Forelimb muscle (tissue), 1 donor: ENCODE data around the gene PLCG1. TPM values are rescaled to one million over a fixed set of nuclear protein-coding genes. Genes with fewer than 3 reads are reported as not detected.

ENCODE experiments used
- DNase-seq: peaks from one replicate; pipeline ENCODE4 v3.0.0-alpha.2; 2013; ENCODE audit warnings: low read depth
- polyA plus RNA-seq: library from polyadenylated mRNA; unstranded; fragments of 120-200 nt; gene quantifications from one replicate; pipeline ENCODE4 v1.2.1, GENCODE V29; 2013; ENCODE audit not compliant: insufficient read length

Gene PLCG1
- polyA plus RNA-seq, 1 donor, result 91.2 TPM

DNA sequence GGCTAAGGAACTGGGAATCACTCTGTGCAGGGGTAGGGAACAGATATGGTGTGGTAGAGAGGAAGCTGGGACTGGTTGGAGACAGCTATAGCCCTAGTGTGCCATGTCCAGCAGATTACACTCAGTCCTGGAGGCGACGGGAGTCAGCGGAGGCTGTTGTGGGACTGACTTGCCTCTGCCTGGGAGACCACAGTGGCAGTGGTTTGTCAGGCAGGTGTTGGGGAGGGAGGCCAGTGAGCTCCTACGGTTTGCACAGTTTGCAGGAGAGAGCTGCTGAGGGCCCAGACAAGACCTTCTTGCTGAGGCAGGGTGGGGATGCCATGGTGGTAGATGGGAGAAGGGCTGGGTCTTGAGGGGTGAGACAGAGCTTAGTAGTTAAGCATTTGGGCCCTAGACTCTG, 4.9 kb downstream of the PLCG1 start:
- DNase-seq, result no peak

DNA sequence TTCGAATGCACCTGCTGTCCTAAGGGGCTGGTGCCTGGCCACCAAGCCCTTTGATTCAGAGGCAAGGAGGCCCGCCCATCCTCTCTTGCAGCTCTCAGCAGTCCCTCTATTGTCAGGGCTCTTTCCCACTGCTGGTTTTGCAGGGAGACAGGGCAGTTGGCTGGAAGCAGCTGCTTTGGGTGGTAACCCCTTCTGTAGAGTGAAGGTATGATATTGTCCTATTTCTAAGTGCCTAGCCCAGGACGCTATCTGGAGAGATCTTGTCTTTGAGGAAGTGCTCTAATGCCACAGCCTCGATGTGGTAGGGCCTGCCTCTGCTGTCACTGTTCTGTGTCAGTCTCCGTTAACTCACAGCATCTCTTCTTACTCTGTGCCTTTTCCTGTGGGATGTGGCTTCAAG, 5.6 kb downstream of the PLCG1 start:
- DNase-seq, result no peak

DNA sequence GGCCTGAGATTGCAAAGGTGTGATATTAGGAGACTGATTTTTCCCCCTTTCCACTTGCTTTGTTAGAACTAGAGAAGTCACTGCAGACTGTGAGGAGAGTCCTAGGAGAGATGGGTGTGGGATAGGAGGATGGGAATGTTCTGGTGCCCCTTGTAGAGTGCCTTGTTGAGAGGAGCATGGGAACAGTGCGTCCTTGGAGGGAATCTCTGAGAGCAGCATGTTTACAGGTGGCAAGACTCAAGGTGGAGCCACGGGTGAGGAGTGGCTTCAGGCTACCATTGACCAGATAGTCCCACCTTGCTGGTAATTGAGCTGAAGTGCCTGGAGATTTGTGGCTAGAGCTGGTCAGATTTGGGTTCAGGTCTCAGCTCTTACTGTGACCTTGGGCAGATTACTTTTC, 6.0 kb downstream of the PLCG1 start:
- no peak for DNase-seq

DNA sequence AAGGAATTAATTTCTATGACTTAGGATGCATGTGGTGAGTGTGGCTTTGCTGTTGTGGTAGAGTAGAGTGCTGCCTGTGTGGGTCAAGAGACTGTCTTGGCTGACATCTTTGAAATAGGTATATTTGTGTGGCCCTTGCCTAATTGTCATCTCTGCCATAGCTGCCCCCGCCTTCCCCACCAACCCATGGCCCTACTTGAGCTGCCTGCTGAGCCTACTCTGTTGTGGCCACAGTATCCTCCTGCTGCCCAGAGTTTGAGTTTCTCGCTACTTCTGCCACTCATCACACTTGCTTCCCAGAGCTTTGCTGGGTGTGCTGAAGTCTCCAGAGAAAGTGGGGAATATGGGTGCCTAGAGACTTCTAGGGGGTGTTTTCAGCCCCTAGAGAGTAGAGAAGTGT, 8.0 kb downstream of the PLCG1 start:
- DNase-seq, result no peak

DNA sequence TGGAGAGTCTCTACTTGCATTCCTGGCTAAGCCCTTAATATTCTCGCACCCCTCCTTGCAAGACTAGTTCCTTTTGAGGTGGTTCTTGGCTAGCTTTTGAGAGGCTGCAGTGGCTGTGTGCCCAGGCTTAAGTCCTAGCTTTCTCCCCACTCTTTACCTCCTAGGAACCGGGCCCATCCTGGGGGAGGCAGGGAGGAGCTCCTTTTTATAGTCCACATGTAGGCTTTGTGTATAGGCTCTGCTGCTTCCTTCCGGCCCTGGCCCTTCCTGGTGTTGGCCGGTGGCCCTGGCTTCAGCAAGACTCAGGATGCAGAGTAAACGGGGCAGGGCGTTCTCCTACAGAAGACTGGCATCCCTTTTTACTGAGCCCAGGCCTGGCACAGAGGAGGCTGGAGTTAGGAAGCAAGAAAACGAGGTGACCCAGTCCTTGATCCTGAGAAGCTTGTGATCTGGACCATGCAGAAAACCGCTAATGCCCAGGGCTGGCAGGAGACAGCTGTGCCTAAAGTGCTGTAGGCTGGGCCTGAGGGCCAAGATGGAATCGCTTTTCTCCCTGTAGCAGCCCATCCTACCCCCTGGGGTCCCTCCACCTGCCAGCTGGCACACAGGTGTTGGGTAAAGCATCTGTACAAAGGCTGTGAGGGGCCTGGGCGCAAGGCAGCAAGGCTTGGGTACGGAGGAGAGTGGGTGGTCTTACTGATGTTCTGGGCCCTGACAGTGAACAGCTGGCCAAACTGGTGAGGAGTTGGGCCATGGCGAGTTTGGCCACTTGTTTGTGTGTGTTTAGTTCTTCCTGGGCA, 8.7 kb downstream of the PLCG1 start:
- DNase-seq, result no peak

DNA sequence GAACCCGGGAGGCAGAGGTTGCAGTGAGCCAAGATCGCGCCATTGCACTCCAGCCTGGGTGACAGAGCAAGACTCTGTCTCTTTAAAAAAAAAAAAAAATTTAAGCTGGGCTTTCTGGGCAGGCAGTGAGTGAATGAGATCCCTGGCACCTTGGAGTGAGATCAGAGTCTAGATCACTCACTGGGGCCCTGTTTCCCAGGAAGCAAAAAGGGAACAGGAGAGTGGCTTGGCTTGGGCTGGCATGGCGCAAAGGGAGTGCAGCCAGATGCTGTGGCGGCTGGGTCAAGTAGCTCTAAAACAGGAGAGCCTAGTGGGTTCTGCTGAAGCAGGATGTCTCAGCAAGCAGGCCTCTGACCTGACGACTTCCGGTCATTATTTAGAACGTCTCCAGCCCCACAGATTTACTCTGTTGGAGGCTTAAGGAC, 10.4 kb downstream of the PLCG1 start:
- DNase-seq, result no peak

DNA sequence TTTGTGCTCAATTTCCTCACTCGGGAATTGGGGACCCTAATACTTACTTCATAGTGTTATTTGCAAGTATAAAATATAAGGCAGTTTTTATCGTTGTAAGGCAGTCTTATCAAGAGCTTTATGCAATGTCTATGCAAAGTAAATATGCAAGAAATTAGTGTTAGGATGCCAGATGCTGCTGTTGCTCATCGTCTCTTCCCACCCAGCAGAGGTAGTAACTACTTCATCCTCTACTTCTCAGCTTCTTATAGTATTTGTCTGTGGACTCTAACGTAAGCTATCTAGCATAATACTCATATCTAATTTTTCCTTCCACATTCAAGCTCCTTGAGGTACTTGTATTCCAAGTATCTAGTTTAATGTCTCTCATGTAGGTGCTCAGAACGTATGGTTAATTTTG, 11.6 kb downstream of the PLCG1 start:
- no peak for DNase-seq

DNA sequence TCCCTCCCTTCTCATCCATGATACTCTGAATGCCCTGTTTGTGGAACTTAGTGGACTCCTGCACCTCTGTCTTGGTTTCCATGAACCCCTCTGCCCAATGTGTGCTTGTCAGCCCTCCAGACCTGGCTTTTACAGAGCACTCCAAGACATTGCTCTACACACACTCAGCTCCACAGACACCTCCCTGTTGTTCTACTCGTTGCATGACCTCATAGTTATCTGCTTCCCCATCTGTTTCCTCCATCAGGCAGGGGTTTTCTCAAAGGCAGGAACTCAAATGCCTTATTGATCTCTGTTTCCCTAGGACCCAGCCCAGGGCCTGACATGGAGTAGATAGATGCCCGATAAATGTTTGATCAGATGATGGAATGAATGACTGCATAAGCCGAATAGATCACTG, 13.3 kb downstream of the PLCG1 start:
- DNase-seq, result no peak

DNA sequence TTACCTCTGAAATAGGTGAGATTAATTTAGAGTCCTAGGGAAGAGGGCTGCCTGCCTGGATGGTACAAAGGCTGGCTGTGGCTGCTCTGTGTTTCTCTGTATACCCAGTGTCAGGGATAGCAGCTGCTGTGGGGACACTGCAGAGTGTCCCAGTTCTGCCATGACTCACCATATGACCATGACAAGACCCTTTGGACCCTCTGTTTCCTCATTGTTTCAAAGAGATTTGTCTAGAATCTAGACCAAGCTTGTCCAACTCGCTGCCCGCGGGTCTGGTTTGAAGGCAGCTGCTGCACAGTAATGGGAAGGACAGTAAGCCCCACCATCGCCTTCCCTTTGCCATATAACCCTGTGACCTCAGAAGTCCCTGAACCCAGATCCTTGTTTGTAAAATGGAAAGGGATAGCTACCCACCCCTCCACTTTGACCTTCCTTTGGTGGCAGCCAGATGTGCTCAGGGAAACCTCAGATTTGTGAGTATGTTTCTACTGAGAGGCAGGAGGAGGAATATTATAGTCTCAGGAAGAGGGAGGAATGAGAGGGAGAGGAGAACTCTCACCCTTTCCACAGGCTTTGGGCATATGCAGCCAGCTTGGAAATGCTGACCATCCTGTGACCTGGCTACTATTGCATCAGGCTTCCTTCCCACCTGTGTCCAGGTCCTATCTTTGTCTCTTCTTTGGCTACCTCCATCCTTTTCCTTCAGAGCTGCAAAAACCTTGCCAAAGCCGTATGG, 14.0 kb downstream of the PLCG1 start:
- DNase-seq, result no peak

DNA sequence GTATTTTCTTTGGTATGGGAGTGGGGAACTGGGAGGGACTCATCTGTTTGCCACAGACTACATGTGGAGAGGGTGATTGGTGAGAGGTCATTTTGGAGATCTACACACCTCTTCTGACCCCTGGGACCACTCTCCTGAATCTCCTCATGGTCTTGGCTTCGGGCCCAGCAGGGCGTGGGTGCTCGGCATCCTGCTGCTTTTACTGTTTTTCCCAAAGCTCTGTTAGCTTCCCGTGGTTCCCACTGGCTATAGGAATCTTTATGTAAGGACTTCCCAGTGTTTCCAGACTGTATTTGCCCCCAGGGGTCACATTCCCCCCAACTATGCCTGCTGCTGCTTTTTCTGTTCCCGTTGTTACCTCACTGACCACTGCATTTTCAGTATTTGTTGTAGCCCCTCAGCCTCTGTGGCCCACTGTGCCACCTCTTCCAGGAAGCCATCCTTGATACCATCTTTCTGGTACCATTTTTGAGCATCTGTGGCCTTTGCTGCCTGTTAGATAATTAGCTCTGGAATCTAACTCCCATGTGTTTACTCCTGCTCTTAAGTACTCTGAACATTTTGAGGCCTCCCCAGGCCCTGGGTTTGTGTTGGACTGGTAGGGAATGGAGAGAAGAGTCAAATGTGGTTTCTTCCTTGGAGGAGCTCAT, 14.9 kb downstream of the PLCG1 start:
- no peak for DNase-seq

DNA sequence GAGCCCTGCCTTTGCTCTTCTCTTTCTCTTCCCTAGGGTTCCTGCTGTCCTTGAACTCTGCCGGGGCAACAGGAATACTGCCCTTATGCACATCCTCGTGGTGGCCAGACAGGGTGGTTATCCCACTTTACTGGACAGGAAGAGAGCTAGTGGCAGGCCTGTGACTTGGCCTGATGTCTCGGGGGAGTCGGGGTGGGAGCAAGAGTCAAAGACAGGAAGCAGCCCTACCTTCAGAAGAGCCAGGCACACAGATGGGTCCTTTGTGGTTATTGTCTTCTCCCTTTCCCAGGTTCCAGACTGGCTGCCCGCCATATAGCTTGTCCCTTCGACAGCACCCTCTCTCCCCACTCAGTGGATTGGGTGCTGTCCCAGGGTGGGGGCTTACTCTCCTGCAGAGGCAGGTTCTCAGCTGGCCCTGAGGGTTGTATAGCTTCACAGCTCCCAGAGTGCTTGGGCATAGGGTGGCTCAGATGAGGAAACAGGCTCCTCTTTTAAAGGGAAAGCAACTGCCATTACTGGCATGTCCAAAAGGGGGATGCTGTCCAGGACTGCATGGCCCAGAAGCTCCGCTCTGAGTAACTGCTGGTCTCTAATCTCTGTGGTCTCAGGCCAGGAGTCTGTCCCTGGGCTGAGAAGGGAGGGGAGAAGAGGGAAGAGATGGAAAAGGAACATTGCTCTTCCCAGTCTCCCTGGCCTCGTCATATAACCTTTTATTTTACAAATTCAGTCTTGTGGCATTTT, 17.3 kb downstream of the PLCG1 start:
- no peak for DNase-seq

DNA sequence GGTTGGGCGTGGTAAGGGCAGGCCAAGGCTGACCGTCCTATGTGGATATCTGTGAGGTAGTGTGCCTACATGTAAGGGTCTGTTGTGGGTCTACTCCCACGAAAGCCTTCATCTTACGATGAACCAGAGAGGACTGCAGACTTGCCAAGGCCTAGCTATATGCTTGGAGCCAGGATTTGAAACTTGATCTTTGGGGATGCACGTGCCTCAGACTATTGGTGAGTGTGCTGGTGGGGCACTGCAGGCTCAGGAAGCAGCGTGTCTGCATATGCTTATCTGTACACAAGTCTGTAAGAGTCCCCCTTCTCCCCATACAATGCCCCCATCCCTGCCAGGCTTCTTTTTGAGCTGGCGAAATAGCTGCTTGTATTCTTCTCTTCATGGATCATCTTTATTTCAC, 17.9 kb downstream of the PLCG1 start:
- DNase-seq, result no peak

DNA sequence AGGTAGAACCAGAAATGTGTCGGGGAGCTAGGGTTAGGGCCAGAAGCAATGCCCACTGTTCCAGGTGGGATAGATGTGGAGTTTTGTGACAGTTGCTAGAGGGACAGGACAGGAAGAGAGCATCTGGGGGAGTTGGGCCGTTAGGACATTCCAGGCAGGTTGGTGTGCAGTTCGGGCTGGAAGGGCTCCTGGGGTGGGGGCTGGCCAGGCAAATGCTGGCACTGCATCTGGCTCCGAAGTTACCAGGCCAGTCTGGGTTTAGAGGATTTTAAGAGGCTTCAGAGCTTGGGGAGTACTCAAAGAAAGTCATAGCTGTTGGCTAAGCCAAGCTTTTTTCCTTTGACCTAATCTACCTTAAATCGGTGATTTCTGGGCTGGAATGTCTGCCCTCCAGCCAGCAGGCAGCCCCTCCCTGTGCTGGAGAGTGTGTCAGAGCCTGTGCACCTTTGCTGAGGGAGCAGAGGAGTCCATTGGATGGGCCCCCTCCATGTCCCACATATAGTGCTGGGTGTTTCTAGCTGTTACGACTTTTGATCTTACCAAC, 20.8 kb downstream of the PLCG1 start:
- no peak for DNase-seq

DNA sequence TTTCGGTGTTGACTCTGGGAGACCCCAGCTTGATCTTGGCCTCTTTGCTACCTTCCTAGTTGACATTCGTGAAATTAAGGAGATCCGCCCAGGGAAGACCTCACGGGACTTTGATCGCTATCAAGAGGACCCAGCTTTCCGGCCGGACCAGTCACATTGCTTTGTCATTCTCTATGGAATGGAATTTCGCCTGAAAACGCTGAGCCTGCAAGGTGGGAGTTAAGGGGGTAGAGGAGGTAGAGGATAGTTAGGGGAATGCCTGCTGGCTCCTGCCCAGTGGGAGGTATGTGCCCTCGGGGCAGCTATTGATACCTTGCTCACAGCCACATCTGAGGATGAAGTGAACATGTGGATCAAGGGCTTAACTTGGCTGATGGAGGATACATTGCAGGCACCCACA, 22.2 kb downstream of the PLCG1 start:
- DNase-seq, result no peak

DNA sequence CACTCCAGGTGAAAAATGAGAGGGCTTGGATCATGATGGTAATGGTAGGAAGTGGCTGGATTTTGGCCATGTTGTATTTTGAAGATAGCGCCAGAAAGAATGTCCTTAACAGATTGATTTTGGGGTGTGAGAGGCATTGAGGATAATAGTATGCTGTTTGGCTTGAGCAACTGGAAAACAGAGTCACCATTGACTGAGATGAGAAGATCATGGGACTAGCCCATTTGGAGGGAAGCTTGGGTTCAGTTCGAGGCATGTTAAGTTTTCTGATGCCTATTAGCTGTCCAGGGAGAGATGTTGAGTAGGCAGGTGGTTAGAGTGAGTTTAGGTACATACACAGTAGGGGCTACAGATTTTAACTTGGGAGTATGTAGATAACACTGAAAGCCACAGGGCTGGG, 23.3 kb downstream of the PLCG1 start:
- no peak for DNase-seq

DNA sequence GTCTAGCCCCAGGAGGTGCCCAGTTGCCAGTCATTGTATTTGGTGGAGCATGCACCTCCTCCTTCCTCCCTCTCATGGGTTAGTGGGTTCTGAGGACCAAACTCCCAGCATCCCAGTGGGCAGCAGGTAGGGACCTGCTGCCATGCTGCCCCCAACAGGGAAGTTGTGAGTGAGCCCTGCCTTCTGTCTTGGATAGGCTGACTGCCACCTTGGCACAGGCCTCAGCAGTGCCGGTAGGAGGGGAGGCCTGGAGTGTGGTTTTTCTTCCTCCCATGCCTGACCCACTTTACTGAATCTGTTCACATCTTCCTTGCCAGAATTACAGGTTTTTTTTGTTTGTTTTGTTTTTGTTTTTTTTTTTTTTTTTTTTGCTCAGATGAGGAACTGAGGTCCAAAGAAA, 24.5 kb downstream of the PLCG1 start:
- DNase-seq, result no peak

DNA sequence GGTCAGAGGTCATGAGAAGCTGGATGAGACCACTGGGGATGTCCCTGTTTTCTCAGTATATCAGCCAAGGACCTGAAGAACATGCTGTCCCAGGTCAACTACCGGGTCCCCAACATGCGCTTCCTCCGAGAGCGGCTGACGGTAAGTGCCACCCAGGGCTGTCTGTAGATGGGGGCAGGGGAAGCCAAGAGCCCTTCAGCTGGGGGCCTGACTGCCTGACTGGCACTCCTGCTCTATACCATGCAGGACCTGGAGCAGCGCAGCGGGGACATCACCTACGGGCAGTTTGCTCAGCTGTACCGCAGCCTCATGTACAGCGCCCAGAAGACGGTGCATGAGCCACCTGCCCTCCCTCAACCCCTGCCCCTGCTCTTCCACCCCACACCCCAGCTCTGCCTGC, 25.1 kb downstream of the PLCG1 start:
- no peak for DNase-seq

DNA sequence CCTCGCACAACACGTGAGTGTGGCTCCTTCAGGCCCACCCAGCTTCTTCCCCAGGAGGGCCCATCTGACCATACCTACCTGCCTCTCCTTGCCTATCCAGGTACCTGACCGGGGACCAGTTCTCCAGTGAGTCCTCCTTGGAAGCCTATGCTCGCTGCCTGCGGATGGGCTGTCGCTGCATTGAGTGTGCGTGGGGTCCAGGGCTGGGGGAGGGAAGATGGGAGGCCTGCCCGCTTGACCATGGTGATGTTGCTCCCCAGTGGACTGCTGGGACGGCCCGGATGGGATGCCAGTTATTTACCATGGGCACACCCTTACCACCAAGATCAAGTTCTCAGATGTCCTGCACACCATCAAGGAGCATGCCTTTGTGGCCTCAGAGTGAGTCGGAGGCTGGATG, 26.5 kb downstream of the PLCG1 start:
- no peak for DNase-seq

DNA sequence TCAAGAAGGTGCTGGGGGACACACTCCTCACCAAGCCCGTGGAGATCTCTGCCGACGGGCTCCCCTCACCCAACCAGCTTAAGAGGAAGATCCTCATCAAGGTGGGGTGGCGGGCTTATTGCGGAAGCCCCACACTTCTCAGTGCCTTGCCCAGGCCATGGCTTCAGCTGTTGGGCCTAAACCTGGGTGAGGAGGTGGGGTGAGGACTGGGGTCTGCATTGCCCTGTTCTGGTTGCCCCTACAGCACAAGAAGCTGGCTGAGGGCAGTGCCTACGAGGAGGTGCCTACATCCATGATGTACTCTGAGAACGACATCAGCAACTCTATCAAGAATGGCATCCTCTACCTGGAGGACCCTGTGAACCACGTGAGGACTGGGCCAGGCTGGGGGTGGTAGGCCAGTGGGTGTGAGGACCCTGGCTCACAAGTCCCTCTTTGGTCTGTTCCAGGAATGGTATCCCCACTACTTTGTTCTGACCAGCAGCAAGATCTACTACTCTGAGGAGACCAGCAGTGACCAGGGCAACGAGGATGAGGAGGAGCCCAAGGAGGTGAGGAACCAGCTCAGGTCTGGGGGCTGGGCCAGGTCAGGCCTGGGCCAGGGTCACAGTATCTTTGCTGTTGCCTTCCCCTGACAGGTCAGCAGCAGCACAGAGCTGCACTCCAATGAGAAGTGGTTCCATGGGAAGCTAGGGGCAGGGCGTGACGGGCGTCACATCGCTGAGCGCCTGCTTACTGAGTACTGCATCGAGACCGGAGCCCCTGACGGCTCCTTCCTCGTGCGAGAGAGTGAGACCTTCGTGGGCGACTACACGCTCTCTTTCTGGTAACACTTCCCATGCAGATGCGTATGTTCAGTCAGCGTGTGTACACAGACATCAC, 27.9 kb downstream of the PLCG1 start:
- no peak for DNase-seq

DNA sequence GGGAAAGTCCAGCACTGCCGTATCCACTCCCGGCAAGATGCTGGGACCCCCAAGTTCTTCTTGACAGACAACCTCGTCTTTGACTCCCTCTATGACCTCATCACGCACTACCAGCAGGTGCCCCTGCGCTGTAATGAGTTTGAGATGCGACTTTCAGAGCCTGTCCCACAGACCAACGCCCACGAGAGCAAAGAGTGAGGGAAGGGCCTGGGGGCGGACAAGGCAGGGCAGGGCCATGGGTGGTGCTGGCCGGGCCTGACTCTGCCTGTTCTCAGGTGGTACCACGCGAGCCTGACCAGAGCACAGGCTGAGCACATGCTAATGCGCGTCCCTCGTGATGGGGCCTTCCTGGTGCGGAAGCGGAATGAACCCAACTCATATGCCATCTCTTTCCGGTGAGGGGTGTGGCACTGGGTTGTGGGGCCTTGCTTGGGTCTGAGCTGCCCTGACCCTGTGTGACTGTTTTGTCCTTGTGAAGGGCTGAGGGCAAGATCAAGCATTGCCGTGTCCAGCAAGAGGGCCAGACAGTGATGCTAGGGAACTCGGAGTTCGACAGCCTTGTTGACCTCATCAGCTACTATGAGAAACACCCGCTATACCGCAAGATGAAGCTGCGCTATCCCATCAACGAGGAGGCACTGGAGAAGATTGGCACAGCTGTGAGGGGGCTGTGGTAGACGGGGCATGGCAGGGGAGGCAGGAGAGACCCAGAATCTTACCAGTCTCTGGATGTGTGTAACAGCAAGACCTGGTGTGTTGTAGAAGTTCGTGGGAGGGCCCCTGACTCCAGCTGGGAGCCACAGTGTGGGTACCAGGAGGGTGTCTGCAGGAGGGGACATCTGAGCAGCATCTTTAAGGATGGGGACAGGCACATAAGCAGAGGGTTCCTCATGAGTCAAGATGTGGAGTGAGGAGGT, 29.1 kb downstream of the PLCG1 start:
- no peak for DNase-seq
